HepG2 (cell line): ENCODE measurements around the gene EHD1. TPM values are rescaled to one million over a fixed set of nuclear protein-coding genes. Genes with fewer than 3 reads are reported as not detected.
A peak's percentile ranks its signal among the peaks of the same experiment; 100 is the strongest.

Source experiments
- AKAP8 ChIP-seq: sonication (generic); formaldehyde crosslinking; IDR thresholded peaks from 2 replicates; pipeline ENCODE4 v1.5.1; 2020; ENCODE audit warnings: mild to moderate bottlenecking, missing genetic modification reagents
- BORCS8-MEF2B ChIP-seq: sonication (generic); formaldehyde crosslinking; IDR thresholded peaks from 2 replicates; pipeline ENCODE4 v1.8.0; 2022; ENCODE audit warnings: mild to moderate bottlenecking, missing genetic modification reagents
- FOSL2 ChIP-seq: sonication (generic); formaldehyde crosslinking; IDR thresholded peaks from 2 replicates; pipeline ENCODE4 v1.4.0; 2020; ENCODE audit warnings: missing genetic modification reagents
- FOXA1 ChIP-seq, 2 experiments: fragments of 450-650 bp in 1 of 2; sonication (generic) in 1 of 2; formaldehyde crosslinking in 1 of 2; IDR thresholded peaks; 2 replicates each; pipeline versions ENCODE4 v1.4.0 to v1.6.1; 2016 to 2020; ENCODE audit warnings: missing genetic modification reagents in 1 of 2
- GATA4 ChIP-seq: sonication (generic); IDR thresholded peaks from 2 replicates; pipeline ENCODE4 v1.6.1; 2016; ENCODE audit warnings: antibody characterized with exemption, low read depth, borderline replicate concordance
- KLF12 ChIP-seq: sonication (generic); formaldehyde crosslinking; IDR thresholded peaks from 2 replicates; pipeline ENCODE4 v1.4.0; 2020; ENCODE audit warnings: missing genetic modification reagents, borderline replicate concordance
- MIER3 ChIP-seq: IDR thresholded peaks from 2 replicates; pipeline ENCODE4 v1.6.1; 2016; ENCODE audit warnings: missing compliant biosample characterization, borderline replicate concordance
- NFE2 ChIP-seq: sonication (generic); formaldehyde crosslinking; IDR thresholded peaks from 2 replicates; pipeline ENCODE4 v1.4.0; 2020; ENCODE audit warnings: missing genetic modification reagents
- NONO ChIP-seq, 2 experiments: fragments of 450-650 bp in 1 of 2; sonication (generic) in 1 of 2; formaldehyde crosslinking in 1 of 2; IDR thresholded peaks in 1 of 2; conservative IDR thresholded peaks in 1 of 2; 2 replicates each; pipeline versions ENCODE4 v1.6.1 to v1.8.0; 2017 to 2022; ENCODE audit warnings: mild to moderate bottlenecking in 1 of 2, missing genetic modification reagents in 1 of 2, moderate library complexity in 1 of 2
- NR2C2 ChIP-seq: sonication (generic); formaldehyde crosslinking; IDR thresholded peaks from 2 replicates; pipeline ENCODE4 v1.4.0; 2020; ENCODE audit warnings: missing genetic modification reagents, mild to moderate bottlenecking, moderate library complexity, borderline replicate concordance
- PRDM10 ChIP-seq: sonication (generic); formaldehyde crosslinking; IDR thresholded peaks from 2 replicates; pipeline ENCODE4 v1.4.0; 2020; ENCODE audit warnings: low read depth, missing genetic modification reagents
- TGIF2 ChIP-seq: IDR thresholded peaks from 2 replicates; pipeline ENCODE4 v1.6.1; 2016; ENCODE audit warnings: control low read depth, missing compliant biosample characterization
- XBP1 ChIP-seq: sonication (generic); formaldehyde crosslinking; IDR thresholded peaks from 2 replicates; pipeline ENCODE4 v1.5.0; 2020; ENCODE audit warnings: missing genetic modification reagents
- ZBTB38 ChIP-seq: sonication (generic); formaldehyde crosslinking; IDR thresholded peaks from 2 replicates; pipeline ENCODE4 v1.5.1; 2020; ENCODE audit warnings: mild to moderate bottlenecking, missing genetic modification reagents
- ZFP62 ChIP-seq: sonication (generic); formaldehyde crosslinking; IDR thresholded peaks from 2 replicates; pipeline ENCODE4 v1.4.0; 2020; ENCODE audit warnings: missing genetic modification reagents
- ZHX2 ChIP-seq, 2 experiments: sonication (generic) in 1 of 2; formaldehyde crosslinking in 1 of 2; IDR thresholded peaks; 2 replicates each; pipeline versions ENCODE4 v1.6.1 to v1.9.0; 2014 to 2022; ENCODE audit warnings: antibody characterized with exemption in 1 of 2, borderline replicate concordance in 1 of 2, inconsistent platforms in 1 of 2, low read depth in 1 of 2, missing genetic modification reagents in 1 of 2
- ZNF496 ChIP-seq: sonication (generic); formaldehyde crosslinking; IDR thresholded peaks from 2 replicates; pipeline ENCODE4 v1.8.1; 2023; ENCODE audit warnings: mild to moderate bottlenecking, moderate library complexity, missing genetic modification reagents; ENCODE audit not compliant: insufficient replicate concordance
- ZNF75D ChIP-seq: sonication (generic); formaldehyde crosslinking; IDR thresholded peaks from 2 replicates; pipeline ENCODE4 v1.8.1; 2023; ENCODE audit warnings: missing genetic modification reagents, mild to moderate bottlenecking, borderline replicate concordance
- ZNF768 ChIP-seq: sonication (generic); formaldehyde crosslinking; IDR thresholded peaks from 2 replicates; pipeline ENCODE4 v1.4.0; 2020; ENCODE audit warnings: missing genetic modification reagents
- ZNF816 ChIP-seq: sonication (generic); formaldehyde crosslinking; IDR thresholded peaks from 2 replicates; pipeline ENCODE4 v1.8.0; 2022; ENCODE audit warnings: missing genetic modification reagents, mild to moderate bottlenecking, borderline replicate concordance
- polyA plus RNA-seq, 8 experiments: library from polyadenylated mRNA; depleted of rRNA in 3 of 8; stranded (reverse) in 7 of 8; unstranded in 1 of 8; fragments of >200 nt; fragmentation: Illumina TruSeq in 4 of 8; extraction: Trizol in 4 of 8; gene quantifications; 2 replicates each; pipeline versions ENCODE4 v1.2.1 to v1.2.3, GENCODE V29; 2011 to 2016; ENCODE audit warnings: low read depth in 4 of 8, missing spikeins in 1 of 8, mixed read lengths in 1 of 8; ENCODE audit not compliant: insufficient read depth in 1 of 8
- total RNA-seq, 5 experiments: library from RNA; depleted of rRNA; stranded (reverse); fragments of >200 nt; fragmentation: Illumina TruSeq; extraction: Trizol; gene quantifications; 2 replicates each; pipeline ENCODE4 v1.2.3, GENCODE V29; 2016; ENCODE audit warnings: low read depth in 1 of 5

EHD1 gene
- total and polyA plus RNA-seq, 2 of the 13 experiments (the other 11 are each of a cell fraction or from before 2014, with no cell fraction given): 23.6 to 26.6 TPM

GRCh38 chr11:64916040-64916774 is 37.8 kb upstream of the EHD1 start (continued):
- TF ChIP-seq PRDM10 (CRISPR knock-in tag) (peak; percentile 30; the same call in 1 of the 2 replicates), MIER3 (CRISPR knock-in tag) (peak; percentile 43; the same call in 1 of the 2 replicates), FOXA1 (IDR thresholded peaks at IDR 0.05) (no peak), FOXA1 (CRISPR knock-in tag; IDR thresholded peaks at IDR 0.05) (peak; percentile 91), NFE2 (CRISPR knock-in tag) (no peak), XBP1 (CRISPR knock-in tag) (no peak), BORCS8-MEF2B (CRISPR knock-in tag) (no peak), NONO (IDR thresholded peaks at IDR 0.05) (no peak), NONO (CRISPR knock-in tag; conservative IDR thresholded peaks at IDR 0.05) (no peak; the same call in 1 of the 2 replicates), GATA4 (no peak), TGIF2 (peak; percentile 74; the same call in 1 of the 2 replicates), KLF12 (no peak), NR2C2 (CRISPR knock-in tag) (peak; percentile 84; the same call in 1 of the 2 replicates), ZBTB38 (CRISPR knock-in tag) (no peak), ZNF496 (no peak), FOSL2 (CRISPR knock-in tag) (peak; percentile 56), ZFP62 (CRISPR knock-in tag) (no peak), ZHX2 (IDR thresholded peaks at IDR 0.05; ENCODE audit: low read depth) (no peak), ZHX2 (CRISPR knock-in tag; IDR thresholded peaks at IDR 0.05; ENCODE audit: borderline replicate concordance) (no peak), ZNF75D (no peak), AKAP8 (no peak), ZNF816 (no peak), ZNF768 (CRISPR knock-in tag) (no peak; the same call in 1 of the 2 replicates)
